Esophagus muscularis mucosa (tissue), 4 donors: ENCODE results near the gene LDAH.

Experiments
- CTCF ChIP-seq, 3 experiments: fragments of 200-600 bp in 2 of 3; fragments of 450-650 bp in 1 of 3; sonication (generic) in 2 of 3; IDR thresholded peaks; one replicate each; pipeline ENCODE4 v1.5.1; 2017 to 2019; ENCODE audit warnings: antibody characterized with exemption in 3 of 3, mild to moderate bottlenecking in 2 of 3, moderate library complexity in 1 of 3
- EP300 ChIP-seq: sonication (generic); formaldehyde crosslinking; IDR thresholded peaks from one replicate; pipeline ENCODE4 v1.6.1; 2017; ENCODE audit warnings: antibody characterized with exemption
- POLR2A ChIP-seq: fragments of 450-650 bp; IDR thresholded peaks from one replicate; pipeline ENCODE4 v1.6.1; 2017; ENCODE audit warnings: antibody characterized with exemption, moderate library complexity, mild to moderate bottlenecking, low read depth
- POLR2AphosphoS5 ChIP-seq, 2 donors: sonication (generic); formaldehyde crosslinking; IDR thresholded peaks; one replicate each; pipeline ENCODE4 v1.6.1; 2017; ENCODE audit warnings: antibody characterized with exemption in 2 of 2

DNA sequence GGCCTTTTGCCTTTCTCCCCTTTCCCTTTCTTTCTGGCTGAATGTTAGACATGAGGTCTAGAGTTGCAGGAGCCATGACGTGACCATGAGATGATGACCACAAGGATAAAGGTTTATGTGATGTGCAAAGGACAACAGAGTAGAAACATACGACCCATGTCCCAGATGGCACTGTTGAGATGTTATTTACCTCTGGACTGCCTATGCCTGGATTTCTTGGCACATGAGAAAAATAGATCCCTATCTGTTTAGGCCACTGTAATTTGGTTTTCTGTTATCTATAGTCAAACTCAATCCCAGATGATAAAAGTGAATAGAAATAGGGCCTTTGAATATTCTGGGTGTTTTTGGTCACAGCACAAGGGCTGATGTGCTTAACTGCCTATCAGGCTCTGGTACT, 97.1 kb downstream of the LDAH start:
- TF ChIP-seq CTCF (IDR thresholded peaks at IDR 0.05) (no peak), POLR2A (no peak), POLR2AphosphoS5 (IDR thresholded peaks at IDR 0.05) (no peak), EP300 (no peak)
